Activated T-cell treated with anti-CD3 and anti-CD28 coated beads for 48 hours (primary cell): ENCODE results near the gene OR2B3.
"Not testable (repeated sequence)": the region's sequence is repeated elsewhere in the genome, so short reads cannot be mapped to it uniquely, and the experiment has no call there.

Experiments used
- DNase-seq: peaks from one replicate; pipeline ENCODE4 v3.0.0-alpha.2; 2020; ENCODE audit warnings: low read depth

OR2B3 gene

GRCh38 chr6:29087213-29087612, at the start of gene OR2B3:
OR2B3 (minus strand) TSS chr6:29087313; CDS start chr6:29087248, 65 bp downstream.
- no peak for DNase-seq

- no peak for DNase-seq
Measured at GRCh38 chr6:29131691-29132090, 44.6 kb upstream of the OR2B3 start.

- DNase-seq, result no peak
Measured at GRCh38 chr6:29130644-29131043, 43.5 kb upstream of the OR2B3 start.

GRCh38 chr6:29129326-29130012, 42.4 kb upstream of the OR2B3 start:
- no peak for DNase-seq

GRCh38 chr6:29114964-29115363, 27.9 kb upstream of the OR2B3 start:
- not testable (repeated sequence) for DNase-seq

- no peak for DNase-seq
Measured at GRCh38 chr6:29112135-29112534, 25.0 kb upstream of the OR2B3 start.

- DNase-seq, result no peak
Measured at GRCh38 chr6:29107758-29108157, 20.6 kb upstream of the OR2B3 start, which contains the start of gene OR2J3. OR2J3 (plus strand) TSS chr6:29108058; CDS start chr6:29111891, 3,833 bp downstream.

GRCh38 chr6:29099190-29099589, 12.1 kb upstream of the OR2B3 start, which contains the start of gene OR2J1:
OR2J1 (plus strand) TSS chr6:29099490; CDS start chr6:29100943, 1,453 bp downstream.
- DNase-seq, result no peak

- no peak for DNase-seq
Measured at GRCh38 chr6:29097803-29098202, 10.7 kb upstream of the OR2B3 start.

GRCh38 chr6:29092957-29093356, 5.8 kb upstream of the OR2B3 start:
- DNase-seq, result no peak

GRCh38 chr6:29082457-29082856, 4.7 kb downstream of the OR2B3 start:
- no peak for DNase-seq

- no peak for DNase-seq
Measured at GRCh38 chr6:29081312-29081711, 5.8 kb downstream of the OR2B3 start.

- no peak for DNase-seq
Measured at GRCh38 chr6:29079203-29079602, 7.9 kb downstream of the OR2B3 start.

GRCh38 chr6:29071831-29072723, 15.0 kb downstream of the OR2B3 start:
- peak; percentile 2 for DNase-seq

GRCh38 chr6:29051680-29052079, 35.4 kb downstream of the OR2B3 start:
- DNase-seq, result no peak

GRCh38 chr6:29045075-29045474, 42.0 kb downstream of the OR2B3 start, which contains the start of gene OR2W1:
OR2W1 (minus strand) TSS chr6:29045175; CDS start chr6:29045175, 0 bp downstream.
- DNase-seq, result no peak
